ENCODE results near the gene PLD6. TPM values are rescaled to one million over a fixed set of nuclear protein-coding genes. Genes with fewer than 3 reads are reported as not detected.
"Not testable (repeated sequence)": the region's sequence is repeated elsewhere in the genome, so short reads cannot be mapped to it uniquely, and the experiment has no call there.

PLD6 gene
- total RNA-seq, 2 experiments from 2014 or later = 19.4 to 19.5 TPM

DNA sequence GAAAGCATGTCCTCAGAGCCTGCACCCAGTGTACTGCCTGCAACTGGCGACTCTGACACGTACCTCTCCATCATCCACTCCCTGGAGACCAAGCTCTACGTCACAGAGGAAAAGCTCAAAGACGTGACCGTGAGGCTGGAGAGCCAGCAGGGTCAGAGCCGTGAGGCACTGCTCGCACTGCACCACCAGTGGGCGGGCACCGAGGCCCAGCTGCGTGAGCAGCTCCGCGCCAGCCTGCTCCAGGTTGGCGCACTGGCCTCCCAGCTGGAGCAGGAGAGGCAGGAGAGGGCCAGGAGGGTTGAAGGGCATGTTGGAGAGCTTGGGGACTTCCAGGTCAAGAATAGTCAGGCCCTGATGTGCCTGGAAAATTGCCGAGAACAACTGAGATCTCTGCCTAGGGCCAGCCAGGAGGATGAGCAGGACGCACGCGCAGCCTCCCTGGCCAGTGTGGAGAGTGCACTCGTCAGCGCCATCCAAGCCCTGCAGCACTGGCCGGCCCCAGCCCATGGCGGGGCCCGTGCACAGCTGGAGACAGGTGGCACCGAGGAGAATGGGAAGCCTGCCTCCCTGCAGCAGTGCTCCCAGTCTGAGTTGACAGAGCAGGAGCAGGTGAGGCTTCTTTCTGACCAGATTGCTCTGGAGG is 40.3 kb downstream of the PLD6 start:
- Mint-ChIP-seq H3K9me3 (no peaks in the 10 kb centered on the region), H3K27ac (no peak overlapping the region), H3K4me3 (no peak overlapping the region), H3K27me3 (no peaks in the 10 kb centered on the region), H3K4me1 (no peaks in the 10 kb centered on the region), H3K36me3 (peaks cover 12% of the 10 kb centered on the region)
- no peak for DNase-seq

DNA sequence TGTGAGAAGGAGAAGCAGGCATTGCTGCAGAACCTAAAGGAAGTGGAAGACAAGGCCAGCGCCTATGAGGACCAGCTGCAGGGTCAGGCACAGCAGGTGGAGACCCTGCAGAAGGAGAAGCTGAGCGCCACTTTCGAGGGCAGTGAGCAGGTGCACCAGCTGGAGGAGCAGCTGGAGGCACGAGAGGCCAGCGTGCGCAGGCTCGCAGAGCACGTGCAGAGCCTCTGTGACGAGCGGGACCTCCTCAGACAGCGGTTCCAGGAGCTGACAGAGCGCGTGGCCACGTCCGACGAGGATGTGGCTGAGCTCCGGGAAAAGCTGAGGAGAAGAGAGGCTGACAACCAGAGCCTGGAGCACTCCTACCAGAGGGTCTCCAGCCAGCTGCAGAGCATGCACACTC is 41.5 kb downstream of the PLD6 start:
- Mint-ChIP-seq H3K4me3 (no peak overlapping the region), H3K36me3 (peaks cover 14% of the 10 kb centered on the region), H3K4me1 (no peaks in the 10 kb centered on the region), H3K27ac (no peak overlapping the region), H3K9me3 (no peaks in the 10 kb centered on the region), H3K27me3 (no peaks in the 10 kb centered on the region)
- DNase-seq = no peak

DNA sequence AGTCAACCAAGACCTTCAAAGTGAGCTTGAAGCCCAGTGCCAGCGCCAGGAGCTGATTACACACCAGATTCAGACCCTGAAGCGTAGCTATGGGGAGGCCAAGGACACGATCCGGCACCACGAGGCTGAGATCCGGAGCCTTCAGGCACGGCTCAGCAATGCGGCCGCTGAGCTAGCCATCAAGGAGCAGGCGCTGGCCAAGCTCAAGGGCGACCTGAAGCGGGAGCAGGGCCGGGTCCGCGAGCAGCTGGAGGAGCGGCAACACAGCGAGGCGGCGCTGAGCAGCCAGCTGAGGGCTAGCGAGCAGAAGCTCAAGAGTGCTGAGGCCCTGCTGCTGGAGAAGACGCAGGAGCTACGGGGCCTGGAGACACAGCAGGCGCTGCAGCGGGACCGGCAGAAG is 42.0 kb downstream of the PLD6 start:
- Mint-ChIP-seq H3K36me3 (peaks cover 18% of the 10 kb centered on the region), H3K9me3 (no peaks in the 10 kb centered on the region), H3K4me3 (no peak overlapping the region)

DNA sequence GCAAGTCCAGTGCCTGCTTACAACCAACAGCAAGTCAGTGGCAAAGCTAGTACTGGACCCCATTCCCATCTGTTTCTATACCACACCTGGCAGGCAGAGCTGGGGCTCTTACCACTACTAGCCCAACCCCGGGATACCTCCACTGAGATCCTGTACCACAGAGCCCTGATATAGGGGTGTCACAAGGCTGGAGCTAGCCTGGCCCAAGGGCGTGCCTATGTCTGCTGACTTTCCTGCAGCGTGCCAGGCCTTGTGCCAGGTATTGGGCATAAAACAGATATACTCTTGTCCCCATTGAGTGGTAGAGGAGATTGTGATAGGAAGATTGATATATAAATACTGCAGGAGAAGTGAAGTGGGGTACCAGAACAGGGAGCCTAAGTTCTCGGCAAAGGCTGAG is 44.4 kb downstream of the PLD6 start:
- Mint-ChIP-seq H3K27ac (no peak overlapping the region), H3K36me3 (peaks cover 11% of the 10 kb centered on the region)

More for the DNA sequence above, 42.0 kb downstream of the PLD6 start:
- Mint-ChIP-seq H3K4me1 (no peaks in the 10 kb centered on the region), H3K27me3 (no peaks in the 10 kb centered on the region), H3K27ac (no peak overlapping the region)
- DNase-seq = no peak

DNA sequence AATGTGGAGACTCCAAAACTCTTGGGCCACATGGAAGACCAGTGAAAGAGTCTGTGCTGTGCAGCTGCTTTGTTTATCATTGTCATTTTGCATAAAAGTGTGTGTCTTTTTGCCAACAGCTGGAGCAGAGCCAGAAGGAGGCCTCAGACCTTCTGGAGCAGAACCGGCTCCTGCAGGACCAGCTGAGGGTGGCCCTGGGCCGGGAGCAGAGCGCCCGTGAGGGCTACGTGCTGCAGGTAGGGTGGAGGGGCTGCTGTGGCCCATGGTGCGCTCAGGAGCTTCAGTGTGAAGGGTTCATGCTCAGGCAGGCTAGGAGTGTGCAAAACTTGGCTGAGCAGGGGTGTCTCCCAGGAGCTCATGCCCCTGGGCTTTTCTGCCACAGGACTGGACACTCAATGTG is 45.0 kb downstream of the PLD6 start:
- H3K36me3 Mint-ChIP-seq = peaks cover 11% of the 10 kb centered on the region
- H3K4me3 Mint-ChIP-seq = no peak overlapping the region

More for the DNA sequence above, 44.4 kb downstream of the PLD6 start:
- Mint-ChIP-seq H3K27me3 (no peaks in the 10 kb centered on the region), H3K4me3 (no peak overlapping the region), H3K4me1 (no peaks in the 10 kb centered on the region), H3K9me3 (no peaks in the 10 kb centered on the region)
- no peak for DNase-seq

DNA sequence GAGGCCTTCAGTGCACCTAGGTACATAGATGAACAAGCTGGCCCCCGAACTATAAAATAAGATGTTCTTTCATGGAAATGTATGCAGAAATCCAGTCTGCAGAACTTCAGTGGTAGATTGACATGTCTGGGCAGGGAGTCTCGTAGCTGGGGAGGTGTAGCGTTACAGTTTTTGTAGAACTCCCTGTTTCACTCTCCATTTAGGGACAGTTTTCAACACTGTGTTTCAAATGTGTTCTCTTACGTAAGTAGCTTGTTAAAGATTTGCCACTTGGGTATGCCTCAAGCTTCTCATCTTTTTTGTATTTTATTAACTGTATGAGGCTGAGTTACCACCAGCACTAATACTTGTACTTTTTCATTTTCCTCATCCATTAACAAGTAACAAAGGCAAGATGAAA is 46.6 kb downstream of the PLD6 start:
- no peaks in the 10 kb centered on the region for H3K27me3 Mint-ChIP-seq
- H3K9me3 Mint-ChIP-seq = no peaks in the 10 kb centered on the region
- no peak overlapping the region for H3K27ac Mint-ChIP-seq
- H3K4me1 Mint-ChIP-seq = no peaks in the 10 kb centered on the region
- peaks cover 11% of the 10 kb centered on the region for H3K36me3 Mint-ChIP-seq
- DNase-seq = no peak
- H3K4me3 Mint-ChIP-seq = no peak overlapping the region

More for the DNA sequence above, 45.0 kb downstream of the PLD6 start:
- H3K27me3 Mint-ChIP-seq = no peaks in the 10 kb centered on the region
- DNase-seq = no peak
- no peaks in the 10 kb centered on the region for H3K9me3 Mint-ChIP-seq
- H3K27ac Mint-ChIP-seq = no peak overlapping the region
- H3K4me1 Mint-ChIP-seq = no peaks in the 10 kb centered on the region

DNA sequence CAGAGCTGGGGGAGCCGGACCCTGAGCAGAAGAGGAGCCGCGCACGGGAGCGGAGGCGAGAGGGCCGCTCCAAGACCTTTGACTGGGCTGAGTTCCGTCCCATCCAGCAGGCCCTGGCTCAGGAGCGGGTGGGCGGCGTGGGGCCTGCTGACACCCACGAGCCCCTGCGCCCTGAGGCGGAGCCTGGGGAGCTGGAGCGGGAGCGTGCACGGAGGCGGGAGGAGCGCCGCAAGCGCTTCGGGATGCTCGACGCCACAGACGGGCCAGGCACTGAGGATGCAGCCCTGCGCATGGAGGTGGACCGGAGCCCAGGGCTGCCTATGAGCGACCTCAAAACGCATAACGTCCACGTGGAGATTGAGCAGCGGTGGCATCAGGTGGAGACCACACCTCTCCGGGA is 47.6 kb downstream of the PLD6 start:
- H3K4me3 Mint-ChIP-seq, DNase-seq, H3K27me3 Mint-ChIP-seq, H3K9me3 Mint-ChIP-seq, H3K4me1 Mint-ChIP-seq, H3K27ac Mint-ChIP-seq: not testable (repeated sequence)
- peaks cover 19% of the 10 kb centered on the region for H3K36me3 Mint-ChIP-seq

DNA sequence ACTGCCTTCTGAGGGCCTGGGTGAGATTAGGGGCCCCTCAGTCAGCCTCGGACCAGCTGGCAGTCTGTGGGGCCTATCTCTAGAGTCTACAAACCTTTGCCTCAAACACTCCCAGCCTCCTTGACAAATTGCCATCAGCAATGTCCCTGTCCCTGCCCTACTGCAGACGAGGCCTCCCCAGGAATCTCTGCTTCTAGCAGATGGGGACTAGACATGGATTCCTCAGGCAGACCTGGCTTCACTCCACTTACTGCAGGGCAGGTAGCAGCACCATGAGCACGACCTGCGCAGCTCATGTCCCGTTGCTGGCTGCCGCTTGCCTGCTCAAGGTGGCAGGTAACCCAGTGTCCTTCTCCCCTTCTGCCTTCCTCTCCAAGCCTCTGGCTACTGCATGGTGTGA is 49.1 kb downstream of the PLD6 start:
- H3K4me3 Mint-ChIP-seq = no peak overlapping the region
- no peak for DNase-seq
- peaks cover 3% of the 10 kb centered on the region for H3K4me1 Mint-ChIP-seq
- H3K9me3 Mint-ChIP-seq = no peaks in the 10 kb centered on the region
- peaks cover 19% of the 10 kb centered on the region for H3K36me3 Mint-ChIP-seq
- H3K27ac Mint-ChIP-seq = no peak overlapping the region
- no peaks in the 10 kb centered on the region for H3K27me3 Mint-ChIP-seq

DNA sequence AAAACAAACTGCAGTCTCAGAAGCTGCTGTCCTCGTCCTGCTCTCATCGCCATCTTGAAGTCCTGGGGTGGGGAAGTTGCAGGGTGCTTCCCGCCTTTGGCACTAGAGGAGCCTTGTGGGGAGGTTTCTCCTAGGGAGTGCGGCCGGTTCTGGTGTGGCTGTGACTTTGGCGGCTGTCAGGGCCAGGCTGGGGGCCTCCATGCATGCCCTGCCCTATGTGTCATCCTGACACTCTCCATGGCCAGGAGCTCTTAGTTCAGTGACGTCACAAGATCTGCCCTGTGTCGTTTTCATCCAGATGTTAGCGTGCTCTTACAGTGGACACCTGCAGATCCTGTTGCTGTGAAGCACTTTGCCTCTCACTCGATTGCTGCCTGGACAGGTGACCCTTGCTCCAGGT is 49.6 kb downstream of the PLD6 start:
- no peaks in the 10 kb centered on the region for H3K27me3 Mint-ChIP-seq
- no peaks in the 10 kb centered on the region for H3K9me3 Mint-ChIP-seq
- no peak overlapping the region for H3K27ac Mint-ChIP-seq
- H3K4me3 Mint-ChIP-seq = no peak overlapping the region
- DNase-seq = no peak
- H3K4me1 Mint-ChIP-seq = peaks cover 3% of the 10 kb centered on the region
- H3K36me3 Mint-ChIP-seq = peaks cover 19% of the 10 kb centered on the region

DNA sequence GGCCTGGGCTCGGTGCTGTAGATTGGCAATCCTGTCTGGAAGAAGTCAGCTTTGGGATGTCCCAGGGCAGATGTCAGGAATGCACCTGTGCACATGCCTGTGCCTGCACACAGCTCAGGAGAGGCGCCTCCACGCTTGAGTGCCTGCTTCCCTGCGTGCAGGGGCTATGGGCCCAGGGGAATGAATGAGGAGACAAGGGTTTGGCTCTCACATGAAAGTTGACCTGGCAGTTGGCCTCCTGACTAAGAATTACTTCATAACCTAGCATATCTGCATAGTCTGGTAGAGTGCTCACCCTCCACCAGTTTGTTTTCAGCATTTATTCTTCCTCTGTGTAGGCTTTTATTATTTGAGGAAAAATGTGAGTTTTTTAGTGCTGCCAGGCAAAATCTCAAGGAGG is 50.0 kb downstream of the PLD6 start:
- Mint-ChIP-seq H3K4me1 (peaks cover 4% of the 10 kb centered on the region), H3K27ac (no peak overlapping the region), H3K27me3 (no peaks in the 10 kb centered on the region), H3K4me3 (no peak overlapping the region), H3K9me3 (no peaks in the 10 kb centered on the region), H3K36me3 (peaks cover 19% of the 10 kb centered on the region)
- no peak for DNase-seq

DNA sequence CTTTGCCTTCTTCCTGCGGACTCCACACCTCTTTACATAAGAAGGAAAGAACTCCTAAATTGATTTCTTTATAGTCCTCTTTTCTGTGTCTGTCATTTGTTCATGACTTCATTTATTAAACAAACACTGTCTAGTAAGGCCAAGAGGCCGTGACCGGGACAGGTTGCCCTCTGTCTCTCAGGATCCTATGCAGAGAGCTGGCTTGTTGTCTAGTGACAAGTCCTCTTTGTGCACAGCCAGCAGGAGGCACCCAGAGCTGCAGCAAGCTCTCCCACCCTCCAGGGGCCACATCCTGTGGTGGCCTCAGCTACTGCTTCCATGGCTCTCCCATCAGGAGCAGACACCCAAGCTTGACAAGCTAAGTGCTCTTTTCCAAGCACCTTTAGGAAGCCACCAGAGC is 50.6 kb downstream of the PLD6 start:
- Mint-ChIP-seq H3K36me3 (peaks cover 19% of the 10 kb centered on the region), H3K27me3 (no peaks in the 10 kb centered on the region), H3K9me3 (no peaks in the 10 kb centered on the region), H3K27ac (no peak overlapping the region), H3K4me3 (no peak overlapping the region), H3K4me1 (peaks cover 5% of the 10 kb centered on the region)
- no peak for DNase-seq

DNA sequence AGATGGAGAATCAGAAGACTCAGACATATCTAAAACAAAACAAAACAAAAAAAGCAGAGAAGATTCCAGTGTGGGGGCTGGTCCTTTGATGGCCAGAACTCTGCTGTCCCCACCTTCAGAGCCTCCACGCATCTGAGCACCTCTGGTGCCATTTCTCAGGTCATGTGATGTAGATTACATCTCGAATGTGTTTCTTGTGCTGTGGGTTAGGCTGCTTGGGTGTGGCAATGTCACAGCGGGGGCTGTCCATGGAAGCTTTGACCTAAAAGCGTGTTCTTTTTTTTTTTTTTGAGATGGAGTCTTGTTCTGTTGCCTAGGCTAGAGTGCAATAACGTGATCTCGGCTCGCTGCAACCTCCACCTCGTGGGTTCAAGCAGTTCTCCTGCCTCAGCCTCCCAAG is 51.2 kb downstream of the PLD6 start:
- peaks cover 5% of the 10 kb centered on the region for H3K4me1 Mint-ChIP-seq

DNA sequence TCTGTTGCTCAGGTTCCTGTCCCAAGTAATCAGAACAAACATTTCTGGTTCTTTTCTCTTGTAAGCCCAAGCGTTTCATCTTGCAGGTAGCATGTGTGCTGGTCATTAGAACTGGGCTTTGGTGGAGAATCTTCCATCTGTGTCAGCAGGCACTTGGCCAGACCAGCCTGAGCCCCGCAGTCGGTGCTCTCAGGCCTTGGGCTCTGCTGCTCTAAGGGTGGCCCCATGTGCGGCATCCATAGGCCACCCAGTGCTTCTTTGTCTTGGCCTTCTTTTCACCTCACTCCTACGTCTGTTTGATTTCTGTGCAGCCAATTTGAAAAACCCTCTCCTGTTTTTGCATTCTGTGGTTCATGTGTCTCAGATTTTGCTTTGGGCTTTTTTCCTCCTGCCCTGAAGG is 51.6 kb downstream of the PLD6 start:
- H3K27me3 Mint-ChIP-seq = no peaks in the 10 kb centered on the region
- H3K4me3 Mint-ChIP-seq = no peak overlapping the region
- no peak for DNase-seq
- H3K27ac Mint-ChIP-seq = no peak overlapping the region
- H3K9me3 Mint-ChIP-seq = no peaks in the 10 kb centered on the region
- peaks cover 17% of the 10 kb centered on the region for H3K36me3 Mint-ChIP-seq
- H3K4me1 Mint-ChIP-seq = peaks cover 5% of the 10 kb centered on the region

More for the DNA sequence above, 51.2 kb downstream of the PLD6 start:
- DNase-seq = no peak
- no peak overlapping the region for H3K4me3 Mint-ChIP-seq
- H3K36me3 Mint-ChIP-seq = peaks cover 19% of the 10 kb centered on the region
- no peak overlapping the region for H3K27ac Mint-ChIP-seq
- no peaks in the 10 kb centered on the region for H3K9me3 Mint-ChIP-seq
- H3K27me3 Mint-ChIP-seq = no peaks in the 10 kb centered on the region

DNA sequence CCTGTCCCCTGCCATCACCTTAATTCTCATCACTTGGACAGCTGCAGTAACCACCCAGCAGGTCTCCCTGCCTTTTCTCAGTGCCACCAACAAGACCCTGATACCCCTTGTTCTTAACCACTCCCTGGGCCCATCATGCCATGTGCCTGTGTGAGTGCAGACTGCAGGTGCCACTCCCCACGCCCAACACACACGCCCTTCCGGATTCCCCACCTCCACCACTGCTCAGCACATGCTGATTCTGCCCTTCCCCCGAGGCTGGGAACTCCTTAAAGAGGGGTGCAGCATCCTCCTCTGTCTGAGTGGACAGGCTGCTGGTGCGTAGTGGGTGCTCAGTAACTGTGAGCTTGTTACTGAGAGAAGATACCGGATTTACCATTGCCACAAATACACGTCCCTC is 52.4 kb downstream of the PLD6 start:
- no peak overlapping the region for H3K27ac Mint-ChIP-seq
- H3K4me3 Mint-ChIP-seq = no peak overlapping the region
- peaks cover 5% of the 10 kb centered on the region for H3K4me1 Mint-ChIP-seq
- no peaks in the 10 kb centered on the region for H3K9me3 Mint-ChIP-seq
- no peak for DNase-seq
- peaks cover 14% of the 10 kb centered on the region for H3K36me3 Mint-ChIP-seq
- no peaks in the 10 kb centered on the region for H3K27me3 Mint-ChIP-seq

DNA sequence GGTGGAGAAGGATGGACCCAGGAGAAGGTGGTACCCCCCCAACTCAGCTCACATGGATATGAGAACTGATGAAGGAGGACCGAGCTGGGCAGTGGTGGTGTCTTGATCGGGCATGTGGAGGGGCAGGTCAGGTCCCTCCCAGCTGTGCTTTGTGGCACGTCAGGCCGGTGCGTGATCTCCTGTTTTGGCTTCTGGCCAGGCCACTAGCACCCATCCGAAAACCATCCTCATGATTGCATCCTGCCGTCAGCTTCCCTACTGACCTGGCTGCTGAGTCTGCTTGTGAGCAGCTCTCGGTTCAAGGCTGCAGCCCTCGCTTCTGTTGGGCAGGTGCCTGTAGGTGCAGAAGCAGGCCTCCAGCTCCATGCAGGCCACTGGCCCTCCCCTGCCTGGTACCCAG is 53.1 kb downstream of the PLD6 start:
- H3K4me3 Mint-ChIP-seq = no peak overlapping the region

DNA sequence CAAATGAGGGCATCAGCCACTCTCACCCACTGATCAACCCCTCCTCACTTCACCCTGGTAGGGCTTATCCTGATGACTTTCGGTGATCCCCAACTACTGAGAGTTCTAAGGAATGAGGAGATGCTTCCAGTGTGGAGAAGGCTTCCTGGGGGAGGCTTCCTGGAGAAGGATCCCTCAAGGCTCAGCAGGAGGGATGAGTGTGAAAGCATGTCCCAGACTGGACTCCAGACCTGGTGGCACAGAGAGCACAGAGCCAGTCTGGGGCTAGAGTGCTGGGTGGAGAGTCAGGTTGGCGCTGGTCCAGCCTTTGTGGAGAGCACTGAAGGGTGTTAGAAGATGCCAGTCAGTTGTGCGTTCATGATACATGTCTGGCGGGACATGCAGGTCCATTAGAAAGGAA is 53.7 kb downstream of the PLD6 start:
- Mint-ChIP-seq H3K9me3 (no peaks in the 10 kb centered on the region), H3K4me1 (peaks cover 5% of the 10 kb centered on the region), H3K27ac (no peak overlapping the region), H3K36me3 (peaks cover 16% of the 10 kb centered on the region), H3K27me3 (no peaks in the 10 kb centered on the region), H3K4me3 (no peak overlapping the region)
- DNase-seq = no peak

More for the DNA sequence above, 53.1 kb downstream of the PLD6 start:
- peaks cover 14% of the 10 kb centered on the region for H3K36me3 Mint-ChIP-seq
- H3K9me3 Mint-ChIP-seq = no peaks in the 10 kb centered on the region
- peaks cover 5% of the 10 kb centered on the region for H3K4me1 Mint-ChIP-seq
- no peak for DNase-seq
- H3K27ac Mint-ChIP-seq = no peak overlapping the region
- H3K27me3 Mint-ChIP-seq = no peaks in the 10 kb centered on the region

All from activated naive CD8-positive, alpha-beta T cell treated with anti-CD3 and anti-CD28 coated beads for 36 hours (primary cell).